MM.1S (cell line): ENCODE measurements around the gene NFKBIA.

Experiments
- DNase-seq: peaks from one replicate; pipeline ENCODE4 v3.0.0-alpha.2; 2015
- H2AFZ ChIP-seq: fragments of 300-600 bp; sonication (generic); 2 replicates; pipeline ENCODE4 v1.6.0; 2016; ENCODE audit warnings: antibody characterized with exemption, low read length
- H3F3A ChIP-seq: fragments of 300-600 bp; sonication (generic); 2 replicates; pipeline ENCODE4 v1.6.1; 2016; ENCODE audit warnings: mild to moderate bottlenecking, antibody characterized with exemption, low read length, moderate library complexity, mixed read lengths; ENCODE audit not compliant: insufficient read depth
- H3K27ac ChIP-seq: fragments of 300-600 bp; sonication (generic); 2 replicates; pipeline ENCODE4 v1.5.1; 2016; ENCODE audit warnings: mild to moderate bottlenecking, low read length
- H3K27me3 ChIP-seq: fragments of 300-600 bp; sonication (generic); replicated peaks from 2 replicates; pipeline ENCODE4 v1.6.0; 2016; ENCODE audit warnings: low read length; ENCODE audit not compliant: insufficient read depth
- H3K36me3 ChIP-seq: fragments of 300-600 bp; sonication (generic); replicated peaks from 2 replicates; pipeline ENCODE4 v1.6.1; 2016; ENCODE audit warnings: mild to moderate bottlenecking, low read length, mixed read lengths; ENCODE audit not compliant: insufficient read depth
- H3K4me1 ChIP-seq: fragments of 300-600 bp; sonication (generic); 2 replicates; pipeline ENCODE4 v1.6.1; 2016; ENCODE audit warnings: low read length, mixed read lengths
- H3K4me2 ChIP-seq: fragments of 300-600 bp; sonication (generic); 2 replicates; pipeline ENCODE4 v1.6.0; 2016; ENCODE audit warnings: low read depth, low read length
- H3K4me3 ChIP-seq: fragments of 300-600 bp; sonication (generic); 2 replicates; pipeline ENCODE4 v1.5.1; 2016; ENCODE audit warnings: low read length, mixed read lengths
- H3K79me2 ChIP-seq: fragments of 300-600 bp; sonication (generic); 2 replicates; pipeline ENCODE4 v1.6.1; 2016; ENCODE audit warnings: mixed run types, low read length, mixed read lengths
- H3K9ac ChIP-seq: fragments of 300-600 bp; sonication (generic); 2 replicates; pipeline ENCODE4 v1.6.1; 2016; ENCODE audit warnings: low read length, mixed read lengths
- H3K9me2 ChIP-seq: fragments of 300-600 bp; sonication (generic); replicated peaks from 2 replicates; pipeline ENCODE4 v1.6.1; 2016; ENCODE audit warnings: mild to moderate bottlenecking, low read length, mixed read lengths; ENCODE audit not compliant: insufficient read depth
- H3K9me3 ChIP-seq: fragments of 300-600 bp; sonication (generic); replicated peaks from 2 replicates; pipeline ENCODE4 v1.6.1; 2016; ENCODE audit warnings: mild to moderate bottlenecking, low read length, mixed read lengths; ENCODE audit not compliant: insufficient read depth
- H4K20me1 ChIP-seq: fragments of 300-600 bp; sonication (generic); 2 replicates; pipeline ENCODE4 v1.6.1; 2016; ENCODE audit warnings: mild to moderate bottlenecking, low read length, moderate library complexity, mixed read lengths; ENCODE audit not compliant: insufficient read depth
- EZH2 ChIP-seq: fragments of 300-600 bp; sonication (generic); optimal IDR thresholded peaks from 2 replicates; pipeline ENCODE3; 2017; ENCODE audit warnings: low read depth, mild to moderate bottlenecking, antibody characterized with exemption, low read length, mixed read lengths
- EZH2phosphoT487 ChIP-seq: fragments of 300-600 bp; sonication (generic); IDR thresholded peaks from 2 replicates; pipeline ENCODE4 v1.6.1; 2018; ENCODE audit warnings: antibody characterized with exemption, low read length
- TF ChIP-seq, protein P1 (sequence below): fragments of 300-600 bp; sonication (generic); IDR thresholded peaks from 2 replicates; pipeline ENCODE4 v1.5.1; 2016; ENCODE audit warnings: antibody characterized with exemption, low read length, mixed read lengths

Gene NFKBIA

DNA sequence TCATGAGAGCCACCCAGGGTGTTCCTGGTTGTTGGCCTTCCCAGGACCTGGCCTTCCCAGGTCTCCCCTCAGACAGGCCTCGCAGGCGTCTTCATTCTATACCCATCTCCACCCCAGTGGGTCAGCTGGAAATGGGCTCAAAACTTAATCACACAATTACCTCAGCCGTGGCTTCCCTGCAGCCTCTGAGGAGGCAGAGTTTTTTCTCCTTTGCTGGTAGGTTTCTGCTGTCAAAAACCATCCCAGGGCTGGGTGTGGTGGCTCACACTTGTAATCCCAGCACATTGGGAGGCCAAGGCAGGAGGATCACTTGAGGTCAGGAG is 13.2 kb downstream of the NFKBIA start:
- Histone ChIP-seq H3K9me2 (no peaks in the 10 kb centered on the region), H4K20me1 (no peaks in the 10 kb centered on the region), H3K9me3 (no peaks in the 10 kb centered on the region), H3K27me3 (no peaks in the 10 kb centered on the region), H3K79me2 (no peaks in the 10 kb centered on the region), H2AFZ (no peak overlapping the region), H3K4me1 (no peaks in the 10 kb centered on the region), H3K4me3 (no peak overlapping the region), H3K27ac (no peak overlapping the region), H3K9ac (no peak overlapping the region), H3K4me2 (no peak overlapping the region), H3K36me3 (no peaks in the 10 kb centered on the region), H3F3A (no peaks in the 10 kb centered on the region)
- no peak for DNase-seq
- TF ChIP-seq EZH2 (no peak), EZH2phosphoT487 (no peak)
- TF ChIP-seq, protein P1, sequence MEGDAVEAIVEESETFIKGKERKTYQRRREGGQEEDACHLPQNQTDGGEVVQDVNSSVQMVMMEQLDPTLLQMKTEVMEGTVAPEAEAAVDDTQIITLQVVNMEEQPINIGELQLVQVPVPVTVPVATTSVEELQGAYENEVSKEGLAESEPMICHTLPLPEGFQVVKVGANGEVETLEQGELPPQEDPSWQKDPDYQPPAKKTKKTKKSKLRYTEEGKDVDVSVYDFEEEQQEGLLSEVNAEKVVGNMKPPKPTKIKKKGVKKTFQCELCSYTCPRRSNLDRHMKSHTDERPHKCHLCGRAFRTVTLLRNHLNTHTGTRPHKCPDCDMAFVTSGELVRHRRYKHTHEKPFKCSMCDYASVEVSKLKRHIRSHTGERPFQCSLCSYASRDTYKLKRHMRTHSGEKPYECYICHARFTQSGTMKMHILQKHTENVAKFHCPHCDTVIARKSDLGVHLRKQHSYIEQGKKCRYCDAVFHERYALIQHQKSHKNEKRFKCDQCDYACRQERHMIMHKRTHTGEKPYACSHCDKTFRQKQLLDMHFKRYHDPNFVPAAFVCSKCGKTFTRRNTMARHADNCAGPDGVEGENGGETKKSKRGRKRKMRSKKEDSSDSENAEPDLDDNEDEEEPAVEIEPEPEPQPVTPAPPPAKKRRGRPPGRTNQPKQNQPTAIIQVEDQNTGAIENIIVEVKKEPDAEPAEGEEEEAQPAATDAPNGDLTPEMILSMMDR, result no peak

DNA sequence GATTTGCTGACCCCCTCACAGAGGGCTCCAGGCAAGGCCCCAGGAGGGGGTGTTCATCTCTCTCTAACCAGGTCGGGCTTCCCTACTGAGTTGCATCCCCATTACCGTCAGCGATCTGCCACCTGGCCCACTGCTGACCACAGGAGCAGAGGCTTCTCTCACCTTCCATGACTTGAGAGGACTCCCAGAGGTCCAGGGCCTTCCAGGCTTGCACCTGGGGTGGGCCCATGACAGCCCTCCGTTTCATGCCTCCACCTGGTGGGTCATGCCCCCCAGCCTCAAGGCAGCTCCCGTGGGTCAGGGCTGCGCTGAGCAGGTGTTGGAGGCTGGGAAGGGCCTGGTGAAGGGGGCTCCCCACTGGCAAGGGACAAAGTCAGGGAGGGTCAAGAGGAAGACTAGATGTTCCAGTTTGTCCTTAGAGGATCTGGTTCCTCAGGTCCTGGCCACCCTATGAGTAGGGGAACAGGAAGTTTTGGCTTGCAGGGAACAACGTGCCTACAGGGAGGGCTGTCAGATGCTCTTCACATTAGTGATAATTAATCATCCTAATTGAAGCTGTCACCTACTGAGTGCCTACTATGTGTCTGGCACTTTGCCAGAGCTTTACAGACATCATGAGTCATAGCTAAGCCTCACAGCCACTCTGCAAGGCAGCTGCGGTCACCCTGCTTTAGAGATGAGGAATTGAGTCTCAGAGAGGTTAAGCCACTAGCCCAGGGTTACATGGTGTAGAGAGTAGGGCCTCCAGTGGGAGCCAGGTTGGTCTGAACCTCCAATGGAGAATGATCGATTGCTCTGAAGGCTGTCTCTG is 13.8 kb downstream of the NFKBIA start:
- Histone ChIP-seq H3K27me3 (no peaks in the 10 kb centered on the region), H3K4me3 (no peak overlapping the region), H2AFZ (no peak overlapping the region), H3K27ac (no peak overlapping the region), H3K9ac (no peak overlapping the region), H3F3A (no peaks in the 10 kb centered on the region), H4K20me1 (no peaks in the 10 kb centered on the region), H3K79me2 (no peaks in the 10 kb centered on the region), H3K36me3 (no peaks in the 10 kb centered on the region), H3K9me2 (no peaks in the 10 kb centered on the region), H3K9me3 (no peaks in the 10 kb centered on the region), H3K4me1 (no peaks in the 10 kb centered on the region), H3K4me2 (no peak overlapping the region)
- TF ChIP-seq EZH2 (no peak), EZH2phosphoT487 (no peak)
- TF ChIP-seq, protein P1, result no peak
- DNase-seq, result no peak

DNA sequence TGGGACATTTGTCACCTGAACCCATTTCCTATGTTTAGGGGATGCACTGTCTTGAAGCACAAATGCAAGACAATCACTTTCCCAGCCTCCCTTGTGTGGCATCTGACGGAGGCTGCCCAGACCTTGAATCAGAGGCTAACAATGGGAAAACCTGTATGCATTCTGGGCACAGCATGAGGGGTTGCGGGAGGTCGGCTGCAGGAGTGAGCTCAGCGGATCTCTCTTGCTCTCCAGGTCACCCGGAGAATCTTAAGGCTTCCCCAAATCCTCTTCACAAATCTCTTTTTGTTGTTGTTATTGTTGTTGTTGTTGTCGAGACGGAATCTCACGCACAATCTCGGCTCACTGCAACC is 15.3 kb downstream of the NFKBIA start:
- Histone ChIP-seq H3K4me1 (no peaks in the 10 kb centered on the region), H3K4me3 (no peak overlapping the region), H3K9me3 (no peaks in the 10 kb centered on the region), H2AFZ (no peak overlapping the region), H3K36me3 (no peaks in the 10 kb centered on the region), H3F3A (no peaks in the 10 kb centered on the region), H3K79me2 (no peaks in the 10 kb centered on the region), H3K4me2 (no peak overlapping the region), H4K20me1 (no peaks in the 10 kb centered on the region), H3K9me2 (no peaks in the 10 kb centered on the region), H3K9ac (no peak overlapping the region), H3K27me3 (no peaks in the 10 kb centered on the region), H3K27ac (no peak overlapping the region)
- DNase-seq, result no peak
- TF ChIP-seq EZH2phosphoT487 (no peak), EZH2 (no peak)
- TF ChIP-seq, protein P1, result no peak
